ENCODE results near the gene GAL3ST2. TPM values are rescaled to one million over a fixed set of nuclear protein-coding genes. Genes with fewer than 3 reads are reported as not detected.

Gene GAL3ST2
- total and polyA plus RNA-seq, 2 of the 8 experiments (the other 6 are each of a cell fraction or from before 2014, with no cell fraction given): not detected

GRCh38 chr2:241728627-241729026, 48.0 kb upstream of the GAL3ST2 start (continued):
- TF ChIP-seq CHD7 (IDR thresholded peaks at IDR 0.05; ENCODE audit: insufficient replicate concordance, low read length) (no peak), MAX (IDR thresholded peaks at IDR 0.05) (no peak)

All from H1 (cell line).